Hepatocyte (in vitro differentiated cells): ENCODE measurements around the gene GRM4.

ENCODE experiments used
- CTCF ChIP-seq: fragments of 200-600 bp; sonication (generic); IDR thresholded peaks from 2 replicates; pipeline ENCODE4 v1.5.1; 2016; ENCODE audit warnings: antibody characterized with exemption, mild to moderate bottlenecking; ENCODE audit not compliant: poor library complexity
- EZH2 ChIP-seq: fragments of 200-600 bp; sonication (generic); IDR thresholded peaks from 2 replicates; pipeline ENCODE4 v1.6.1; 2016; ENCODE audit warnings: antibody characterized with exemption, mild to moderate bottlenecking, borderline replicate concordance
- EZH2phosphoT487 ChIP-seq: fragments of 200-600 bp; sonication (generic); IDR thresholded peaks from one replicate; pipeline ENCODE4 v1.6.1; 2018; ENCODE audit warnings: antibody characterized with exemption, mild to moderate bottlenecking, low read depth, moderate library complexity; ENCODE audit not compliant: unreplicated experiment, severe bottlenecking

GRCh38 chr6:34106900-34107299 lies 39.0 kb downstream of the GRM4 start:
- TF ChIP-seq CTCF = no peak
- no peak for TF ChIP-seq EZH2
- TF ChIP-seq EZH2phosphoT487 = no peak
